Activated CD8-positive, alpha-beta T cell treated with anti-CD3 and anti-CD28 coated beads for 36 hours (primary cell): Measurements from ENCODE around the gene CDH11. TPM values are rescaled to one million over a fixed set of nuclear protein-coding genes. Genes with fewer than 3 reads are reported as not detected.

Experiments
- ATAC-seq: fragments of 200-7000 bp; cut with Tn5 transposase; one replicate; pipeline ENCODE4 v1.10.0; 2021; ENCODE audit warnings: mild to moderate bottlenecking, moderate library complexity
- CTCF ChIA-PET: fragments of 350-600 bp; sonication (Branson Sonifier 250); formaldehyde crosslinking; loops from one replicate; lab custom pipeline; 2021; ENCODE audit warnings: antibody characterized with exemption; lab: Charles Lee
- POLR2A ChIA-PET: fragments of 350-600 bp; sonication (Branson Sonifier 250); formaldehyde crosslinking; loops from one replicate; lab custom pipeline; 2021; ENCODE audit warnings: antibody characterized with exemption; lab: Charles Lee
- DNase-seq: peaks from one replicate; pipeline ENCODE4 v3.0.0-alpha.2; 2020
- H3K27ac Mint-ChIP-seq: one replicate; pipeline ENCODE4 v1.8.0; 2021; ENCODE audit warnings: mild to moderate bottlenecking, mixed read lengths
- H3K27me3 Mint-ChIP-seq: one replicate; pipeline ENCODE4 v1.8.0; 2021; ENCODE audit warnings: mixed read lengths
- H3K36me3 Mint-ChIP-seq: one replicate; pipeline ENCODE4 v1.8.0; 2021; ENCODE audit warnings: low read depth, mixed read lengths
- H3K4me1 Mint-ChIP-seq: one replicate; pipeline ENCODE4 v1.8.0; 2021; ENCODE audit warnings: low read depth, mixed read lengths
- H3K4me3 Mint-ChIP-seq: one replicate; pipeline ENCODE4 v1.8.0; 2021; ENCODE audit warnings: mild to moderate bottlenecking, moderate library complexity, mixed read lengths
- H3K9me3 Mint-ChIP-seq: one replicate; pipeline ENCODE4 v1.8.0; 2021; ENCODE audit warnings: mixed read lengths
- intact Hi-C: fragments of 100-400 bp; cut with micrococcal nuclease; formaldehyde crosslinking; loops from one replicate; pipeline ENCODE4 v1.10.0; 2022
- total RNA-seq, 2 experiments: library from RNA; stranded (reverse); gene quantifications; one replicate each; pipeline ENCODE4 v1.2.3, GENCODE V29; 2021
- TF ChIP-seq, protein P1 (sequence below): fragments of 200-600 bp; IDR thresholded peaks from one replicate; pipeline ENCODE4 v1.8.0; 2022; ENCODE audit warnings: antibody characterized with exemption, mild to moderate bottlenecking

CDH11 gene
- total RNA-seq, 2 experiments from 2014 or later = not detected

- ChIA-PET CTCF (no interaction called here), POLR2A (no interaction called here)
- intact Hi-C loops = no loop called here
- Mint-ChIP-seq H3K4me1 (no peaks in the 10 kb centered on the region), H3K36me3 (no peaks in the 10 kb centered on the region), H3K27ac (no peak overlapping the region), H3K9me3 (peaks cover under 1% of the 10 kb centered on the region), H3K27me3 (no peaks in the 10 kb centered on the region), H3K4me3 (no peak overlapping the region)
- DNase-seq (no peak), ATAC-seq (no peak)
- TF ChIP-seq, protein P1, sequence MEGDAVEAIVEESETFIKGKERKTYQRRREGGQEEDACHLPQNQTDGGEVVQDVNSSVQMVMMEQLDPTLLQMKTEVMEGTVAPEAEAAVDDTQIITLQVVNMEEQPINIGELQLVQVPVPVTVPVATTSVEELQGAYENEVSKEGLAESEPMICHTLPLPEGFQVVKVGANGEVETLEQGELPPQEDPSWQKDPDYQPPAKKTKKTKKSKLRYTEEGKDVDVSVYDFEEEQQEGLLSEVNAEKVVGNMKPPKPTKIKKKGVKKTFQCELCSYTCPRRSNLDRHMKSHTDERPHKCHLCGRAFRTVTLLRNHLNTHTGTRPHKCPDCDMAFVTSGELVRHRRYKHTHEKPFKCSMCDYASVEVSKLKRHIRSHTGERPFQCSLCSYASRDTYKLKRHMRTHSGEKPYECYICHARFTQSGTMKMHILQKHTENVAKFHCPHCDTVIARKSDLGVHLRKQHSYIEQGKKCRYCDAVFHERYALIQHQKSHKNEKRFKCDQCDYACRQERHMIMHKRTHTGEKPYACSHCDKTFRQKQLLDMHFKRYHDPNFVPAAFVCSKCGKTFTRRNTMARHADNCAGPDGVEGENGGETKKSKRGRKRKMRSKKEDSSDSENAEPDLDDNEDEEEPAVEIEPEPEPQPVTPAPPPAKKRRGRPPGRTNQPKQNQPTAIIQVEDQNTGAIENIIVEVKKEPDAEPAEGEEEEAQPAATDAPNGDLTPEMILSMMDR = no peak
These were observed 72.2 kb downstream of the CDH11 start for GRCh38 chr16:65049679-65050078.

- no peak overlapping the region for H3K4me3 Mint-ChIP-seq
- H3K27me3 Mint-ChIP-seq = no peaks in the 10 kb centered on the region
- intact Hi-C loops = no loop called here
- no peaks in the 10 kb centered on the region for H3K9me3 Mint-ChIP-seq
- DNase-seq = no peak
- no peak overlapping the region for H3K27ac Mint-ChIP-seq
- ATAC-seq = no peak
- H3K4me1 Mint-ChIP-seq = no peaks in the 10 kb centered on the region
- no peaks in the 10 kb centered on the region for H3K36me3 Mint-ChIP-seq
- ChIA-PET POLR2A (no interaction called here), CTCF (no interaction called here)
- TF ChIP-seq, protein P1 = no peak
These were observed 75.9 kb downstream of the CDH11 start for GRCh38 chr16:65045961-65046360.

GRCh38 chr16:65044873-65045272, 77.0 kb downstream of the CDH11 start:
- intact Hi-C loops = no loop called here
- Mint-ChIP-seq H3K36me3 (no peaks in the 10 kb centered on the region), H3K27me3 (no peaks in the 10 kb centered on the region), H3K4me1 (no peaks in the 10 kb centered on the region), H3K9me3 (no peaks in the 10 kb centered on the region), H3K4me3 (no peak overlapping the region), H3K27ac (no peak overlapping the region)
- DNase-seq = no peak
- POLR2A ChIA-PET = no interaction called here
- TF ChIP-seq, protein P1 = no peak
- no peak for ATAC-seq
- CTCF ChIA-PET = no interaction called here

GRCh38 chr16:65044026-65044425, 77.8 kb downstream of the CDH11 start:
- no peak overlapping the region for H3K27ac Mint-ChIP-seq
- CTCF ChIA-PET = no interaction called here
- no peak for DNase-seq
- no peaks in the 10 kb centered on the region for H3K27me3 Mint-ChIP-seq
- H3K4me1 Mint-ChIP-seq = no peaks in the 10 kb centered on the region
- intact Hi-C loops = no loop called here
- no peak overlapping the region for H3K4me3 Mint-ChIP-seq
- no peaks in the 10 kb centered on the region for H3K36me3 Mint-ChIP-seq
- peaks cover 1% of the 10 kb centered on the region for H3K9me3 Mint-ChIP-seq
- TF ChIP-seq, protein P1 = no peak
- POLR2A ChIA-PET = no interaction called here
- ATAC-seq = no peak

GRCh38 chr16:65042438-65043365, 79.2 kb downstream of the CDH11 start:
- POLR2A ChIA-PET = no interaction called here
- CTCF ChIA-PET = no interaction called here

More at GRCh38 chr16:65042438-65043365, 79.2 kb downstream of the CDH11 start:
- intact Hi-C loops = no loop called here
- Mint-ChIP-seq H3K9me3 (peaks cover 2% of the 10 kb centered on the region), H3K4me1 (no peaks in the 10 kb centered on the region), H3K4me3 (no peak overlapping the region), H3K36me3 (no peaks in the 10 kb centered on the region), H3K27me3 (no peaks in the 10 kb centered on the region), H3K27ac (no peak overlapping the region)
- DNase-seq (no peak), ATAC-seq (no peak)
- TF ChIP-seq, protein P1 = no peak
